Dedifferentiated amniotic fluid mesenchymal stem cell (primary cell): ENCODE data around the gene EPN3.

Experiments used
- DNase-seq: peaks from one replicate; pipeline ENCODE4 v3.0.0-alpha.2; 2016; ENCODE audit errors: extremely low spot score

Gene EPN3

DNA sequence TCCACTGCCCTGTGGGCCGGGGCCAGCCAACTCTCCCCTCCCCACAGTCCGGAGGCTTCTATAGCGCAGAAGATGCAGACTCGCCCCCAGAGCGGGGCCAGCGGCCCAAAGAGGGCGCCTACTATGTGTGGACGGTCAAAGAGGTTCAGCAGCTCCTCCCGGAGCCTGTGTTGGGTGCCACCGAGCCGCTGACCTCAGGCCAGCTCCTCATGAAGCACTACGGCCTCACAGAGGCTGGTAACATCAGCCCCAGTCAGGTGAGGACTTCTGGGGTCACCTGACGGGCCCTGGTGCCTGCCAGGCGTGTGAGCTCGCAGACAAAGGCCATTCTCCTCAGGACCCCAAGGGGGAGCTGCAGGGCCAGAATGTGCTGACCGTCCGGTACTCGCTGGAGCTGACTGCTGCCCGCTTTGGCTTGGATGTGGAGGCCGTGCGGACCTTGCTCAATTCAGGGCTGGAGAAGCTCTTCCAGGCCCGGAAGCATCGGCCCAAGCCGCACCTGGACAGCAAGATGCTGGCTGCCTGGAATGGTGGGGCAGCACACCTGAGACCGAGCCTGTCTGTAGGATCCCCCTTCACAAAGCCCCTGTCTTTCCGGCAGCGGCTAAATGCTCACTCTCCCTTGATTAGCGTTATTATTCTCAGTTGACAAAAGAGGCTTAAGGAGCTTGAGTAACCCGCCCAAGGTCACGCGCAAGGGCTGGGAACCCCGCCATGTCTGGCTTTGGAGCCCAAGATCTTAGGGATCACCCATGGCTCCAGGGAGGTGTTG, 18.3 kb downstream of the EPN3 start:
- peak; percentile 82 for DNase-seq

DNA sequence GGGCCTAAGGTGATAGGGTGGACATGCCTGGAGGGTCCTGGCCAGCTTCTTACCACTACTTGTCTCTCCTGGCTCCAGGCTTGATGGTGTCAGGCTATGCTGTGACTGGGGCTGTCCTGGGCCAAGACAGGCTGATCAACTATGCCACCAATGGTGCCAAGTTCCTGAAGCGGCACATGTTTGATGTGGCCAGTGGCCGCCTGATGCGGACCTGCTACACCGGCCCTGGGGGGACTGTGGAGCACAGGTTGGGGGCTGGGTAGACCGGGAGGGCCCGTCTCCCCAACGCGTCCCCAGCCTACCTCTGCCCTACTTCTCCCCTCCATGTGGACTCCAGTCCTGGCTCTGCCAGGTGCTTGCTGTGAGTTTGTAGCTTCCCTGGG, 18.9 kb downstream of the EPN3 start:
- DNase-seq = no peak

DNA sequence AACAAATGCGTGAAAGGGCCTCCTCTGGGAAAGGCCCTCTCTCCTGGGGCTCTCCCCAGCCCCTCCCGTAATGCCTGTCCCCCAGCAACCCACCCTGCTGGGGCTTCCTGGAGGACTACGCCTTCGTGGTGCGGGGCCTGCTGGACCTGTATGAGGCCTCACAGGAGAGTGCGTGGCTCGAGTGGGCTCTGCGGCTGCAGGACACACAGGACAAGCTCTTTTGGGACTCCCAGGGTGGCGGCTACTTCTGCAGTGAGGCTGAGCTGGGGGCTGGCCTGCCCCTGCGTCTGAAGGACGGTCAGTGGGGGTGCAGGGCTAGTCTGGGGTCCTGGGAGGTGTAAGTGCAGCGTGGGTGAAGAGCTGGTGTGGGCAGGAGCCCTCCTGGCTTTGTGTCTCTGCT, 19.3 kb downstream of the EPN3 start:
- DNase-seq = no peak

DNA sequence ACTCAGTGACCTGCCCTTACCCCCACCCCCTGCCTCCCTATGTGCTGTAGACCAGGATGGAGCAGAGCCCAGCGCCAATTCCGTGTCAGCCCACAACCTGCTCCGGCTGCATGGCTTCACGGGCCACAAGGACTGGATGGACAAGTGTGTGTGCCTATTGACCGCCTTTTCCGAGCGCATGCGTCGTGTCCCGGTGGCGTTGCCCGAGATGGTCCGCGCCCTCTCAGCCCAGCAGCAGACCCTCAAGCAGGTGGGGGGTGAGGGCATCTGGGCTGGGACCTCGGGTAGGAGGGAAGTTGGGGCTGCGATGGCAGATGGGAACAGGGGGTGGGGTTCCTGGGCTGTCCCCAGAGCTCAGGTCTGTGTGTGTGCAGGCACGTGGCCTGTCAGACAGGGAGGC, 21.7 kb downstream of the EPN3 start:
- DNase-seq = no peak

DNA sequence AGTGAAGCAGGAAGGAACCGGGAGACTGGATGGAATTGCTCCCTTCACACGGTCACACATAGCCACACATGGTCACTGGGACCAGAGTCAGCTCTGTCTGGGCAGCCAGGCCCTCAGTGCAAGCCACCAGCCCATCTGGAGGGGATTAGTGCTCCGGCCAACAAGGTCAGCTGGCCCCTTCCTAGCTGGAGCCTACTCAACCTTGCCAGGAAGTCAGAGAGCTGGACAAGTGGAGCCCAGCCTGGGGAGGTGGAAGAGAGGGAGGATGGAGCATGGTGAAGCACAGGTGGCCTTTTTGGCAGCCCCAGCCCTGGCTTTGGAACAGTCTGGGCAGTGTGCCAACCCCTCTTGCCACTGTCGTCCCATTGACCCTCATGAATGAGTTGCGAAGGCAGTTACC, 24.3 kb downstream of the EPN3 start:
- no peak for DNase-seq

DNA sequence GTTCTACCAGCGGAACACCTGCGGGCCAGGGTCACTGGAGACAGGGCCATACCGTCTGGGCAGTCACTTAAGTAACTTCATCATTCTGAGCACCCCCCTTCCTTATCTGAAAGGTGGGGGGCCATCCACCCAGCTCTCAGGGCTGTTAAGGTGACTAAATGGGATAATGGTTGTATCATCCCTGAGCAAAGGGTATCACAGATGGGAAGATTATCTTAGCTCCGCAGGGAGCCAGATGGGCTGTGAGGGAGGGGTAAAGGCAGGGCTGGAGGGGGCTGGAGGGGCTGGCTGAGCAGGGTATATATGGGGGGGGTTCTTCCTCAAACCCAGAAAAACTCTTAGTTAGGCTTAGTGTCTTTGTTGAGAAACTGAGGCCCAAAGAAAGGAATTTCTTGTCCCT, 25.1 kb downstream of the EPN3 start:
- DNase-seq = no peak

DNA sequence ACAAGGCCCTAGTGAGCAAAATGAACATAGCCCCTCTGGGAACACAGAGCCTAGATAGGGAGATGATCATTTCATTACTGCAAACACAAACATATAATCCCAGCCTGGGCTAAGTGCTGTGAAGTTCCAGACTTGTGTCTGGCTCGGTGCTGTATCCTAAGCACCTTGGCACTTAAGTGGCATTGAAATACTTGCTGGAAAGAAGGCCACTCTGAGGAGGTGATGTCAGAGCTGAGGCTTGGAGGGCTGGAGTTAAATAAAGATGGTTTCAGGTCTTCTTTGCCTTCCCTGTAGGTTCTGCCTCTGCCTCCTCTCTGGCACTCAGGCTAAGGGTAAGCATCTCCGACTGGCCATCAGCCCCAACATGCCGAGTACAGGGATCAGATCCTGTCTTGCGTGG, 25.6 kb downstream of the EPN3 start:
- DNase-seq = no peak

DNA sequence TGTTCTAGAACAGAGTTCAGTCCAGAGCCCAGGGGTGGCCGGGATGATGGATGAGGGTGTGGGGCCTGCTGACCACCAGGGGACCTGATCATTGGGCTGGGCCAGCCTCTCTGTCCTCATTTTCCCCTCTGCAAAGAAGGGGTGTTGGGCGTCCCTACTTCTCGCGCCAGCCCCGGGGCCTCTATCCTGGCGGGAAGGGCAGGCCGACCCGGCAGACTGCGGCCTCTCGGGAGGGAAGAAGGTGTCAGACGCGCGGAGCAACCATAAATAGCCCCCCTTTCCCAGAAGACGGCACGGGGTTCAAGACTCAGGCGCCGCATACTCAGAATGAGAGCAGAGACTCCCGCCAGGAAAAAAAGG, 26.0 kb downstream of the EPN3 start:
- DNase-seq = no peak

DNA sequence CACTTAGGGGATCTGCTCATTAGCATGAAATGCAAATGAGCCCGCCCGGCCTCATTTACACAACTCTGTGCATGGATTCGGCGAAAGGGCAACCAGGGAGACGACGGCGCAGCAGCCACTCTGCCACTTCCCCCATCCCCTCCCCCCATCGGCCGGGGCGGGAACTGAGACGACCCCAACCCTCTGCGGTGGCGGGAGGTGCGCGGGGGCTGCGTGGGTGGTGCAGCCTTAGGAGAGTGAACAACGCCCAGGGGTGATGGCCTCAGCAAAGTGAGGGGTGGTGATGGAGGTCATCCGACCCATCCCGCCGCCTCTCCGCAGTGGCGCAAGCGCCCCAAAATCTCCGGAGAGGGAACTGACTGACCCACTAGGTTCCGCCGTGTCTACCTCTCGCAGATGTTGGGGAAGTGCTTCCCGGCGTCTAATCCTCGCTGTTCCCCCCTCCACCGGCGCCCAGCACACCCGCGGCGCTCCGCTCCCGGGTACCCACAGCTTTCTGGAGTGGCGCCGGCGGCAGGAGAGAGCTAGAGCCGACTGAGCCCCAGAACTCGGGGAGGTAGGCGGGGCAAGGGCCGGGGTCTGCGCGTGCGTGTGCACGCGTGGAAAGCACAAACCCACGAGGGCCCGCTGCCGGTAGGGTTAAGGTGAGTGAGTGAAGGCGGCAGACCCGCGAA, 26.5 kb downstream of the EPN3 start:
- DNase-seq = no peak

DNA sequence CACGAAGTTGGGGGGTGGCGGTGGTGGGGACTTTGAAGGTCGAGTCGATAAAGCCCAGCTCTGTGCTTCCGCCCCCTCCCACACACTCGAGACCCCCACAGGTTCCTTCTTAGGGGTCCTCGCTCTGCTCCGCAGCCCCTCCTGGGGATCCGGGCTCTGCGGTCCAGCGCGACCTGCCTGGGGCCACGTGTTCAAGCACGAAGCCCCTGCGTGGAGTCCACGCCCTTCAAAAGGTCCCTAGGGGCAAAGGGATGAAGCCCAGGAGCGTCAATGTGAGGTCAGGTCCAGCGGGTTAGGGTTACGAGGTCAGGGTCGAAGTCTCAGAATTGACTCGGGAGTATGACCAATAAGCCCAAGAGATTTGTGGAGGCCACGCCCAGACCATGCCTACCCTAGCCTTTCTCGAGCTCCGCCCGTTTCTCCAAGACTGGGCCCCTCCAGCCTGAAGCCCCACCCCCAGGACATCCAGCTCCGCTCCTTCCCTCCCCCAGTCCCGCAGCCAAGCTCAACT, 27.2 kb downstream of the EPN3 start:
- no peak for DNase-seq

DNA sequence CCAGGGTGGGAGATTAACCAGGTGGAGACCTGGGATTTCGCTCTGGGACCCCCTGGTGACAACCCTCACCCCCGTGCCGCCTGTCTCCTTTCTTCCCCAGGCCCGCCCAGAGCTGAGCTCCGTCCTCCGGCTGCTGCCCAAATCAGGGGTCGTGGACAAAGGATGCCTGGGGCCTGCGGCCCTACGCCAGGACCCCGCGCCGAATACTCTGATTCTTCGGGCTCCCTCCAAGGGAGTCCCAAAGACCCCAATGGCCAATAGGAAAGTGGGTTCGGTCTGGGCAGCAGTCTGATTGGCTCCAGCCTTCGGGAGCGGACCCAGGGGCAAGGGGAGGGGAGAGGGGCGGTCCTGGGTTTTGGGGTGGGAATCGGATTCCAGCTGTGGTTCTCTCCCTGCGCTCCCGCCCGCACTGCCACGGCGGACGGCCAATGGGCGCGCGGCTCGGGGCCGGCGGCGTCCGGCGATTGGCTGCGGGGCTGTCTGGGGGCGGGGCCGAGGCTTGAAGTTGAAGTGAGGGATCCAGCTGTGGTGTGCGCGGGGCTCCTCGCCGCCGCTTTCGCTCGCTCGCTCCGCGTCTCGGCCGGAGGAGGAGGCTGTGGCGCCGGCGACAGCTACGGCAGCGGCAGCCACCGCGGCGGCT, 27.8 kb downstream of the EPN3 start, which contains the start of gene CACNA1G:
Gene CACNA1G, plus strand, starts transcription at position 531 of the 640 bp plus-strand sequence. CDS start 745 bp downstream, outside the sequence.
- peak; percentile 81 for DNase-seq

DNA sequence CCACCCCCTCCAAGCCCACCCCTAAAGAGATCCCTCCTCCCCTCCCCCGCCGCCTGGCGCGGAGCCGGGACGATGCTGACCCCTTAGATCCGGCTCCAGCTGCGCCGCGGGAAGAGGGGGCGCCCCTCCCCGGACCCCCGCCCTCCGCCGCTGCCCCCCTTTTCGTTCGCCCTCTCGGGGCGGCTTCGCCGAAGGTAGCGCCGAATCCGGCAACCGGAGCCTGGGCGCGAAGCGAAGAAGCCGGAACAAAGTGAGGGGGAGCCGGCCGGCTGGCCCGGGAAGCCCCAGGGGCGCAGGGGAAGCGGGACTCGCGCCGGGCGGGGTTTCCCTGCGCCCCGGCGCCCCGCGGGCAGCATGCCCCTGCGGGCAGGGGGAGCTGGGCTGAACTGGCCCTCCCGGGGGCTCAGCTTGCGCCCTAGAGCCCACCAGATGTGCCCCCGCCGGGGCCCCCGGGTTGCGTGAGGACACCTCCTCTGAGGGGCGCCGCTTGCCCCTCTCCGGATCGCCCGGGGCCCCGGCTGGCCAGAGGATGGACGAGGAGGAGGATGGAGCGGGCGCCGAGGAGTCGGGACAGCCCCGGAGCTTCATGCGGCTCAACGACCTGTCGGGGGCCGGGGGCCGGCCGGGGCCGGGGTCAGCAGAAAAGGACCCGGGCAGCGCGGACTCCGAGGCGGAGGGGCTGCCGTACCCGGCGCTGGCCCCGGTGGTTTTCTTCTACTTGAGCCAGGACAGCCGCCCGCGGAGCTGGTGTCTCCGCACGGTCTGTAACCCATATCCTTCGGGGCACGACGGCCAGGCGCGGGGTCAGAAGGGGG, 28.6 kb downstream of the EPN3 start:
- no peak for DNase-seq

DNA sequence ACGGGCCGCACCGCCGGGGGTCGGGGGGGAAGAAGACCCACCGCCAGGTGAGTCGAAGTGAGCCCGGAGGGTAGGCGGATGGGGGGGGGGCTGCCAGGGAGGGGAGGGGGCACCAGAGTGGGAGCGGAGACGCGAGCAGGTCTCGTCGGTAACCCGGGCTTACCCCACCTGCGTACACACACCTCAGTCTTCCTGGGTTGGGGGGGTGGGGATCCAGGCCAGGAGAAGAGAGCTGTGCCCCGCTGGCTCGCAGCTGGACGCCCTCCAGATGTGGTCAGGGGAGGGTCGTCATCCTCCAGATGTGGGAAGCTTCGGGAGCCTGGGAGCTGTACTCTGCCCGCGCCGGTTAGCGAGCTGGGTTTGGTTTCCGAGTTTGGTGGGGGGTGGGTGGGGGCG, 29.2 kb downstream of the EPN3 start:
- DNase-seq = no peak

DNA sequence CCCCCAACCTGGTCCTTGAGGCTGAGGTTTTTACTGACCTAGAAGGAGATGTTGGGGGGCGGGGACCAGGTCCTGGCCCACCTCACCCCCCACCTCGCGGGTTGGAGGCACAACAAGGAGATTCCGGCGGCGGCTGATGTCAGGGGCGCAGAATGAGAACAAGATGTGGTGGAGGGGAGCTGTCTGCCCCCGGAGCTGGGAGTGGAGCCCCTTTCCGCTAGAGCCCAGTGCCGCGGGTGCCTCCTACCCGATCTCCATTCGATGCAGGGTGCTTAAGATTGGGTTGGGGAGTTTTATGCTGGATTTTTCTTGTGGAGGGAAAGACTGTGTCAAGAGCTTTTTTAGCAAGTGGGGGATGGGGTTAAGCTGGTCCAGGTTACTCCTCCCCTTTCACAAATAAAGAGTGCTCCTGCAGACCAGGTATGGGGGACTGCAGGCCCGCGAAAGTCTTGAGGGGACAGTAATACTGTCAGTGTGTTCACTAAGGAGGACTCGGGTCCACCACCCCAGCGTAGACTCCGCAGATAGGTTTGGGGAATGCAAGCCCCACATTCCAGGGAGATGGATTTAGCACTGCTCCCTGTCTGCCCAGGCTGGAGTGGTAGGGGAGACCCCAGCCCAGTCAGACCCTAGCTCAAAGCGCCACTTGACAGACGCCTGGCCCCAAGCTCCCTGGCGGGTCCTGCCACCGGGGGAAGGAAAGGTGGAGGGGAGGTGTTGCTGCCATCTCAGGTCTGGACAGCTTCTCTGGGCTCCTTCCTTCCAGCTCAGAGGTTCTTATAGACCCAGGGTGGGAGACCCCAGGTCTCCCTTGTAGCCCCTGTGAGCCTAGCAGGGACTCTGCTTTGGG, 29.9 kb downstream of the EPN3 start:
- no peak for DNase-seq

DNA sequence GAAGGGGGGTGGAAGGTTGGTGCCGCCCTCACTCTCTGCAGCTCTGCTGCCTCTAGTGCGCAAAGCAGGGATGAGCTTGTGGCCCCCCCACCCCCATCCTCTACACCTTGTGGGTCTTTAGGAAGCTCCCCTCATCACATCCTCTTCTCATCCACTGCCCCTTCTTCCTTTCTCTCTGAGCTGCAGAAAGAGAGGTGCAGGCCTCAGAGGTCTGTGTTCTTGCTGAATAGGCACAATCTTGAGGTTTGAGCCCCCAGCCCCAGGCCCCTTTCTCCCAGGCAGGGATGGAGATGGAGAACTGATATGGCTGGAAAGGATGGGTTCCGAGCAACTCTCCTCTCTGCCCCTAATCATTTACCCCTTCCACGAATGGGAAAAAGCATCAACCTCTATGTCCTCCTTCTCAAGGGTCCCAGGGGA, 30.6 kb downstream of the EPN3 start:
- no peak for DNase-seq

DNA sequence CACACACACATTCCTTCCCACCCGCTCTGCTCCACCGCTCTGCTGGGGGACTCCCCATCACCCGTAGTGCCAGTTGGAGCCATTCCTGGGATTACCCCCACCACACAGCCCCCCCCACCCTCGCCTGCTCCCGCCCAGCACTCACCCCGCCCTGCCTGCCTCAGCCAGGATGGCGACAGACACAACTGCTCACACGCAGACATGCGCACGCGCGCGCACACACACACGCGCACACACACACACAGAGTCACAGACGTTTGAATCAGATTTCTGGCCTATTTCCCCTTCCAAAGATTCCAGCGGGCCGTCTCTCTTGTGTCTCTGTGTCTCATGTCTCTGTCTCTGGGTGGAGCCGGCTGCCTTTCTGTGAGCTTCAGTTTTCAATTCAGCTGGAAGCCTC, 32.4 kb downstream of the EPN3 start:
- peak; percentile 77 for DNase-seq

DNA sequence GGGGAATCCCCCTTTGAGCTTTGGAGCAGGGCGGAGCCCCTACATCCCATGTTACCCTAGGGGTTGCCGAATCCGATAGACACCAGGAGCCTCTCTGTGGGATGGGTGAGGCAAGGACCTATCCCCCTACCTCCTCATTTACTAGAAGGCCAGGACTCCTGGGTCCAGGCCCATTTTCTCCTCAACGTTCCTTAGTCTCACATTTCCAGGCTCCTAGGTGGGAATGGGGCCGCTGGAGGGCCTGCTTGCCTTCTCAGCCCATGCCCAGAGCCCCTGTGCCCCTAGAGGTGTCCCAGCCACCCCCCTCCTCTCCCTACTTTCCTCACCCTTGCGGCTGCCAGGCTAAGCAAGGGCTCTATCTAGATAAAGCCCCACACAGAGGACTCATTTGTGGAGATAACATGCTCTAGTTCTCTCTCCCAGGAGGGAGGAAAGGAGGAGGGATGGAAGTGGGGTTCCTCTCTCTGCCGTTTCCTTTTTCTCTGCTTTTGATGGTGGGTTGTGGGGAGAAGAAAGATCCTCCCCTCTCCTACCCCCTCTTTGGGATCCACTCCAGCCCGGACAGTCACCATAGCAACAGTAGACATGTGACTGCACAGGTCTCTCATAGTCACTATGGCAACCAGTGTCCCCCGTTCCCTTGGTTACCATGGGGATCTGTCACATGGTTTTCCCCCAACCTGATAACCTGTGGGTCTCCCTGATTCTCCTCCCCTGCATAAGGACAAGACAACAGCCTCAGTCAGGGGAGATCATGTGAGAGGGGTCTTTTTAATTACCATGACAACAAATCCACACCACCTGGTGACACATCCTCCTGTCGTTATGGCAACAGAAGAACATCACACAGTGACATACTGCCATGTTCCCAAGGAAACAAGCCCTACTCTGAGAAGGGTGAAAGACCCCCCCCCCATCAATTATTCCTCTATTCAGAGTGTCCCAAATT, 33.1 kb downstream of the EPN3 start:
- no peak for DNase-seq

DNA sequence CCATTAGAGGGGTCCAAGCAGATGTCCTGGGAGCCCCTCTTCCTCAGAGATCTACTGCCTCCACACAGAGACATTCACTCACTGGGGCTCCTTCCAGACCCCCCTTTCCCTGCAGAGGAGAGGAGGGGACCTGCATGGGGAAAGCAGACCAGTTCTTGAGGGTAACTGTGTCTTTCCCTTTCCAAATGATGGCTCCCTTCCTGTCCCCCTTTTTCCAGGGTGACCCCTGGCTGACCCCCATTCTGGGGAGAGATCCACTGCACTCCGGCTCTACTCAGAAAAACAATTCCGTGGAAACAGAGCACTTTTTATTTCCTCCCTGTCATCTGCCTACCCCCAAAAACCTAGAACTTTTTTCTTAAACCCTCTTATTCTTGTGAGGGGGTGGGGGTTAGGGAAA, 34.4 kb downstream of the EPN3 start:
- DNase-seq = no peak

DNA sequence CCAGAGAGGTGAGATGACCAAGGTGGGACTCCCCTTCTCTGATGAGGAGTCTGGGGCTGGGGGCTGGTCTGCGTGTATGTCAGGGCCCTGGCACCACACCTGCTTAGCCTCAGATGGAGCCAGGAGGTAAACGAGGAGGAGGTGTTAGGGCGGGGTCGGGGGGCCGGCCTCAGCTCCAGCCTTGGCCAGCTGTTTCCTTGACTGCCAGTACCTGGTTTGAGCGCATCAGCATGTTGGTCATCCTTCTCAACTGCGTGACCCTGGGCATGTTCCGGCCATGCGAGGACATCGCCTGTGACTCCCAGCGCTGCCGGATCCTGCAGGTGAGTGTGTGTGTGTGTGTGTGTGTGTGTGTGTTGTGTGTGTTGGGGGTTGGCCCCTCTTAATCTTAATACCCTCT, 36.1 kb downstream of the EPN3 start:
- no peak for DNase-seq

DNA sequence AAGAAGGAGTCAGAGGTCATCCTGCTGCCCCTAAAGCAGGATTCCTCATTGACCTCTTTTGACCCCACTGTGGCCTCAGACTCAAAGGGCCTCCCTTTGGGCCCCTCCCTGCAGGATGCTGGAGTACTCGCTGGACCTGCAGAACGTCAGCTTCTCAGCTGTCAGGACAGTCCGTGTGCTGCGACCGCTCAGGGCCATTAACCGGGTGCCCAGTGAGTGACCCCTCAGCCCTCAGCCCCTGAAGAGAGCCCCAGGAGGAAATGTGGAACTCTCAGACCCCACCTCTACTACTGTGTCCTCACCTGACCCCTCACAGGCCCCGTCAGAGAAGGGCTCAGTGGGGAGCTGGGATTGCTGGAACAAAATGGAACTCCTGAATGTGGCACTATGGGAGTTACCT, 37.1 kb downstream of the EPN3 start:
- no peak for DNase-seq
